Measurements from ENCODE around the gene ZPBP2.

GRCh38 chr17:39846205-39846604 lies 21.8 kb upstream of the ZPBP2 start:
- TF ChIP-seq, protein P1, sequence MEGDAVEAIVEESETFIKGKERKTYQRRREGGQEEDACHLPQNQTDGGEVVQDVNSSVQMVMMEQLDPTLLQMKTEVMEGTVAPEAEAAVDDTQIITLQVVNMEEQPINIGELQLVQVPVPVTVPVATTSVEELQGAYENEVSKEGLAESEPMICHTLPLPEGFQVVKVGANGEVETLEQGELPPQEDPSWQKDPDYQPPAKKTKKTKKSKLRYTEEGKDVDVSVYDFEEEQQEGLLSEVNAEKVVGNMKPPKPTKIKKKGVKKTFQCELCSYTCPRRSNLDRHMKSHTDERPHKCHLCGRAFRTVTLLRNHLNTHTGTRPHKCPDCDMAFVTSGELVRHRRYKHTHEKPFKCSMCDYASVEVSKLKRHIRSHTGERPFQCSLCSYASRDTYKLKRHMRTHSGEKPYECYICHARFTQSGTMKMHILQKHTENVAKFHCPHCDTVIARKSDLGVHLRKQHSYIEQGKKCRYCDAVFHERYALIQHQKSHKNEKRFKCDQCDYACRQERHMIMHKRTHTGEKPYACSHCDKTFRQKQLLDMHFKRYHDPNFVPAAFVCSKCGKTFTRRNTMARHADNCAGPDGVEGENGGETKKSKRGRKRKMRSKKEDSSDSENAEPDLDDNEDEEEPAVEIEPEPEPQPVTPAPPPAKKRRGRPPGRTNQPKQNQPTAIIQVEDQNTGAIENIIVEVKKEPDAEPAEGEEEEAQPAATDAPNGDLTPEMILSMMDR (IDR thresholded peaks at IDR 0.05) = no peak
- TF ChIP-seq EP300 (IDR thresholded peaks at IDR 0.05) = no peak
